Gastroesophageal sphincter (tissue), 4 donors: ENCODE measurements around the gene IRX4. TPM values are rescaled to one million over a fixed set of nuclear protein-coding genes. Genes with fewer than 3 reads are reported as not detected.

Experiments used
- ATAC-seq: fragments of 150-250 bp; one replicate; pipeline ENCODE4 v1.9.1; 2016; ENCODE audit warnings: mild to moderate bottlenecking, moderate library complexity
- H3K27ac ChIP-seq, 4 donors: fragments of 200-600 bp; sonication (generic) in 3 of 4; 1 replicate in 3 of 4; 2 replicates in 1 of 4; pipeline ENCODE4 v1.5.1; 2016 to 2019
- H3K27me3 ChIP-seq: fragments of 200-600 bp; sonication (generic); one replicate; pipeline ENCODE4 v1.5.1; 2019
- H3K36me3 ChIP-seq, 2 donors: fragments of 200-600 bp; sonication (generic); one replicate each; pipeline ENCODE4 v1.5.1; 2019; ENCODE audit warnings: control low read depth in 1 of 2
- H3K4me1 ChIP-seq, 3 donors: fragments of 200-600 bp; sonication (generic); 1 replicate in 2 of 3; 2 replicates in 1 of 3; pipeline ENCODE4 v1.5.1; 2016 to 2019; ENCODE audit warnings: control low read depth in 2 of 3
- H3K4me3 ChIP-seq, 2 donors: fragments of 200-600 bp; sonication (generic); one replicate each; pipeline ENCODE4 v1.5.1; 2019; ENCODE audit warnings: mild to moderate bottlenecking in 1 of 2, moderate library complexity in 1 of 2
- H3K9me3 ChIP-seq, 3 donors: fragments of 200-600 bp; sonication (generic); one replicate each; pipeline ENCODE4 v1.5.1; 2017 to 2019; ENCODE audit warnings: control low read depth in 2 of 3
- EP300 ChIP-seq: sonication (generic); formaldehyde crosslinking; IDR thresholded peaks from one replicate; pipeline ENCODE4 v1.6.1; 2017; ENCODE audit warnings: antibody characterized with exemption, mild to moderate bottlenecking
- POLR2A ChIP-seq, 2 donors: fragments of 450-650 bp; IDR thresholded peaks; one replicate each; pipeline ENCODE4 v1.6.1; 2017; ENCODE audit warnings: antibody characterized with exemption in 2 of 2, mild to moderate bottlenecking in 2 of 2, moderate library complexity in 1 of 2
- POLR2AphosphoS5 ChIP-seq: sonication (generic); formaldehyde crosslinking; IDR thresholded peaks from one replicate; pipeline ENCODE4 v1.6.1; 2017; ENCODE audit warnings: antibody characterized with exemption
- WGBS, 2 donors: methylation state at CpG; one replicate each; pipeline ENCODE4 v1.1.5; 2018; ENCODE audit warnings: low coverage in 1 of 2; 5-methylcytosine and 5-hydroxymethylcytosine counted together
- total RNA-seq, 4 donors: library from RNA; depleted of rRNA; stranded (reverse); fragments of >200 nt; gene quantifications; one replicate each; pipeline ENCODE4 v1.1.0, GENCODE V29; 2016
- TF ChIP-seq, protein P1 (sequence below), 4 experiments: fragments of 200-600 bp in 2 of 4; fragments of 450-650 bp in 2 of 4; sonication (generic) in 1 of 4; IDR thresholded peaks; one replicate each; pipeline ENCODE4 v1.5.1; 2017 to 2019; ENCODE audit warnings: antibody characterized with exemption in 4 of 4, mild to moderate bottlenecking in 2 of 4, moderate library complexity in 2 of 4

IRX4 gene
- total RNA-seq, 4 donors from 2014 or later, result 0.96 TPM; not detected in 3

DNA sequence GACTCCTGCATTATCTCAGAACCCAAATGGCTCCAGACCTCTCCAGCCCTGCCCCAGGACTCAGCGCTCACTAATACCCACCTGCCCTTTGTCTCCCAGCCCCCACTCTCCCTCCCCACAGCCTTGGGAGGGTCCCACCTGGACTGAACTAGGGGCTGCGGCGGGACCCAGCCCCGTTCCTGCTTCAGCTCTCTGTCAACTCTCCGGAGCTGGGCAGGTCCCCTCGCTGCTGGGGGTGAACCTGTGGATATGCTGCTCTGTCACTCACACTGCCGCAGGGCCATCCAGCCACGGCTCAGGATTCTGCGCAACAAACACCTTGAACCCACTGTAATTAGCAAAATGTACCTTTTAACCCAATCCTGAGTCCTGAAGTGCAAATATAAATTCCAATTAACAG, 44.7 kb downstream of the IRX4 start:
- TF ChIP-seq EP300, result no peak
- no peak for TF ChIP-seq POLR2AphosphoS5
- TF ChIP-seq POLR2A (IDR thresholded peaks at IDR 0.05), result no peak
- TF ChIP-seq, protein P1, sequence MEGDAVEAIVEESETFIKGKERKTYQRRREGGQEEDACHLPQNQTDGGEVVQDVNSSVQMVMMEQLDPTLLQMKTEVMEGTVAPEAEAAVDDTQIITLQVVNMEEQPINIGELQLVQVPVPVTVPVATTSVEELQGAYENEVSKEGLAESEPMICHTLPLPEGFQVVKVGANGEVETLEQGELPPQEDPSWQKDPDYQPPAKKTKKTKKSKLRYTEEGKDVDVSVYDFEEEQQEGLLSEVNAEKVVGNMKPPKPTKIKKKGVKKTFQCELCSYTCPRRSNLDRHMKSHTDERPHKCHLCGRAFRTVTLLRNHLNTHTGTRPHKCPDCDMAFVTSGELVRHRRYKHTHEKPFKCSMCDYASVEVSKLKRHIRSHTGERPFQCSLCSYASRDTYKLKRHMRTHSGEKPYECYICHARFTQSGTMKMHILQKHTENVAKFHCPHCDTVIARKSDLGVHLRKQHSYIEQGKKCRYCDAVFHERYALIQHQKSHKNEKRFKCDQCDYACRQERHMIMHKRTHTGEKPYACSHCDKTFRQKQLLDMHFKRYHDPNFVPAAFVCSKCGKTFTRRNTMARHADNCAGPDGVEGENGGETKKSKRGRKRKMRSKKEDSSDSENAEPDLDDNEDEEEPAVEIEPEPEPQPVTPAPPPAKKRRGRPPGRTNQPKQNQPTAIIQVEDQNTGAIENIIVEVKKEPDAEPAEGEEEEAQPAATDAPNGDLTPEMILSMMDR (IDR thresholded peaks at IDR 0.05), result no peak
- no peak for ATAC-seq
- Histone ChIP-seq H3K4me1 (no peaks in the 10 kb centered on the region), H3K36me3 (no peaks in the 10 kb centered on the region), H3K27me3 (peaks cover 86% of the 10 kb centered on the region), H3K9me3 (no peaks in the 10 kb centered on the region), H3K27ac (no peak overlapping the region), H3K4me3 (no peak overlapping the region)
- WGBS, 2 donors, result 63 to 88% methylated on average over 3 to 4 of the region's 9 CpGs

DNA sequence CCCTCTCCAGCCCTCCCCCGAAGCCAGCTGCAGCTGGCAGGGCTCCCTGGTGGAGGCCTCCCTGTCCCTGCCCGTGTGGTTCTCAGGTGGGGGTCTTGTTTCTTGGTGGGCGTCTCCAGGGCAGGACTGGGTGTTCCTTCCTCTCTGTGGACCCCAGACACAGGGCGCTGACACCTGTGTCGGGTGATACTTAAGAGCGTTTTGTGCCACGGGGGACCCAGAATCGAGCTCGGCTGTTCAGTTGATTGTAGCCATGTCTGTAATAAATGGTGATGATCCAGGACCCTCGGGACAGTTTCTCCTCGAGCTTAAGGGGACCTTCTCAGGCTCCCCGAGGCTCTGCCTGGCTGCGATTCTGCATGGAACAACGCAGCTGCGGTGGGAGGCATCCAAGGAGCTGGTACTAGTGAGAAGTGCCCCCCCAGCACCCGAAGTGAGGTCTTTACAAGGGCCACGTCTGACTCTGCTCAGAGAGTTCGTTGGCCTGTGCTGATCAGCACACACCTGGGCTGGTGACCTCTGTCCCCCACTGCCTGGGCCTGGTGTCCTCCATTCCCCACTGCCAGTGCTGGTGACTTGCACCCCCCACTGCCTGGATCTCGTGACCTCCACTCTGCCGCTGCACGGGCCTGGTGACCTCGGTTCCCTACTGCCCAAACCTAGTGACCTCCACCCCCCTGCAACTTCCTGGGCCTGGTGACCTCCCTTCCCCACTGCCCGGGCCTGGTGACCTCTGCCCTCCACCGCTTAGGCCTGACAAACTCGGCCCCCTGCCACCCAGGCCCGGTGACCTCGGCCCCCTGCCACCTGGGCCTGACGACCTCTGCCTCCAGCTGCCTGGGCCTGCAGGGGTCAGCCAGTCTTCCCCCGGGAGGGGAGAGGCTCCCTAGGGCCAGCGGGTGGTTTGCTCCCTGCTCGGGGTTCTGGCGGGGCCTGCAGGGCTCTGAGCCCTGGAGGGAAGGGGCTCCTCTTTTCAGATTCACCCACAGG, 45.5 kb downstream of the IRX4 start:
- 50 to 67% methylated on average over 1 to 10 of the region's 32 CpGs for WGBS, 2 donors
- Histone ChIP-seq H3K27ac (no peak overlapping the region), H3K27me3 (peaks cover 80% of the 10 kb centered on the region), H3K36me3 (no peaks in the 10 kb centered on the region), H3K9me3 (no peaks in the 10 kb centered on the region), H3K4me1 (no peaks in the 10 kb centered on the region), H3K4me3 (no peak overlapping the region)
- ATAC-seq, result no peak
- TF ChIP-seq POLR2AphosphoS5 (no peak), EP300 (no peak), POLR2A (IDR thresholded peaks at IDR 0.05) (no peak)
- TF ChIP-seq, protein P1 (IDR thresholded peaks at IDR 0.05), result no peak

DNA sequence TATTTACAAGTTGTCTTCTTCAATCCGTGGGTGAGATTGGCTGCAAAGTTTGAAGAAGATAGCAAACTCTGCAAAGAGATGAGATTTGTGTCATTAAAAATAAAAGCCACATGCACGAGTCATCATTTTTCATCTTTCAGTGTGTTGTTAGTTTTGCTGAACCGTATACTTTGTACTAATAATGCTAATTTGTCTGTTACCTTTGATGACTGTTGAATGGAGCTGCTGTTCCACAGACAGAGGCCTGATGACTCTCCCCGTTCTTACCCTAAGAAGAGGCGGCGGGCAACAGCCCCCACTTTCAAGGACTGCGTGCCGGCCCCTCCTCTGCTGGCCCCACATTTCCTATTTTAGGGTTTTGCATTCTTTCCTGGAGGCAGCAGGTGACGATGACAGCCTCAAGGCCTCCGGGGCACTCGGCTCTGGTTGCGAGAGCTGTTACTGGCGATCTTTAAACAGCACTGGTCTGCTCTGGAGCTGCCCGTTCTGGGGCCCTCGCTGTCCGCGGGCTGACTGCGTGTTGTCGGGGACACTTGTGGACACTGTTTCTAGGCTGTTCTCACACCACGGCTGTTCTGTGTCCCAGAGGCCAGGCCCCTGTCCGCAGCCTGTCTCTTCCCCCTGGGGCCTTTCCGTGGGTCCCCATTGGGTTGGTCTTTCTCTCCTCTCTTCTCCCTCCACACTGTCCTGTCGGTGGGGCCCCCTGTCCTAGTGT, 46.4 kb downstream of the IRX4 start:
- Histone ChIP-seq H3K36me3 (no peaks in the 10 kb centered on the region), H3K9me3 (no peaks in the 10 kb centered on the region), H3K27me3 (peaks cover 71% of the 10 kb centered on the region), H3K27ac (no peak overlapping the region), H3K4me3 (no peak overlapping the region), H3K4me1 (no peaks in the 10 kb centered on the region)
- no peak for ATAC-seq
- no peak for TF ChIP-seq POLR2AphosphoS5
- TF ChIP-seq, protein P1 (IDR thresholded peaks at IDR 0.05), result no peak
- WGBS, 2 donors, result 53 to 61% methylated on average over 6 to 15 of the region's 23 CpGs

DNA sequence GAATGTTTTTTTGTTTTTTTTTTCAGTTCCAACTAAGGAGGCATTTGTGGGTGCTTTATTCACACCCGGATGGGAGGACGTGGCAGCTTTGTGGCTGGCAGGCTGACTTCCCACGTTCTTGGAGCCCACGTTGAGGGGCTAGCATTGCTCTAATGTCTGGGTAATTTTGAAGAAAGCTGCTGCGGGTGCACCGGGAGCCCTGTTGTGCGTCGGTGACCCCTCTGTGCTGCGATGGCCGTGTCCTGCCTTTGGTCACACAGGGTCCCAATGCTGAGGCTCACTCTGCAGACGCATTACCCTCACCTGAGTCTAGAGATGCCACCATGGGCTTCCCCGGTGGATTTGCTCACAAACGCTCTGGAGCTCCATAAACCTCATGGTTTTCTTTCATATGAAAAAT, 47.3 kb downstream of the IRX4 start:
- H3K27ac ChIP-seq, result no peak overlapping the region
- 61 to 87% methylated on average over 3 to 7 of the region's 13 CpGs for WGBS, 2 donors
- ATAC-seq, result no peak
- H3K36me3 ChIP-seq, result peaks cover 0 to 7% of the 10 kb centered on the region in 2 donors
- H3K9me3 ChIP-seq, result no peaks in the 10 kb centered on the region
- H3K4me3 ChIP-seq, result no peak overlapping the region
- H3K4me1 ChIP-seq, result no peaks in the 10 kb centered on the region
- TF ChIP-seq, protein P1 (IDR thresholded peaks at IDR 0.05), result no peak
- no peak for TF ChIP-seq POLR2AphosphoS5
- TF ChIP-seq POLR2A (IDR thresholded peaks at IDR 0.05), result no peak
- TF ChIP-seq EP300, result no peak
- H3K27me3 ChIP-seq, result peaks cover 62% of the 10 kb centered on the region
